ENCODE measurements around the gene DCC. TPM values are rescaled to one million over a fixed set of nuclear protein-coding genes. Genes with fewer than 3 reads are reported as not detected.

The DCC gene
- total RNA-seq, 1 experiment from 2014 or later = not detected

GRCh38 chr18:53421869-53422268 lies 1081.9 kb downstream of the DCC start:
- H2AFZ ChIP-seq (ENCODE audit: low read depth, low read length, poor library complexity, severe bottlenecking) = no peak overlapping the region
- no peak overlapping the region for H3K27ac ChIP-seq (ENCODE audit: low read depth, low read length)
- H4K20me1 ChIP-seq (ENCODE audit: insufficient read depth) = no peaks in the 10 kb centered on the region
- no peak overlapping the region for H3K4me2 ChIP-seq (ENCODE audit: low read length)
- no peaks in the 10 kb centered on the region for H3K36me3 ChIP-seq (ENCODE audit: control insufficient read depth in 1 of 2, insufficient read depth in 2 of 2, low read length in 2 of 2)
- TF ChIP-seq POLR2A (IDR thresholded peaks at IDR 0.05; ENCODE audit: borderline replicate concordance, extremely low read depth, insufficient read depth, insufficient read length) (no peak), MAX (IDR thresholded peaks at IDR 0.05) (no peak), TCF7L2 (IDR thresholded peaks at IDR 0.05; ENCODE audit: borderline replicate concordance, extremely low read depth, insufficient read depth, insufficient read length) (no peak), SRF (IDR thresholded peaks at IDR 0.05; ENCODE audit: low read depth) (no peak), SIN3A (IDR thresholded peaks at IDR 0.05; ENCODE audit: low read depth) (no peak), JUND (IDR thresholded peaks at IDR 0.05) (no peak)
- ChIA-PET POLR2A (no interaction called here), RAD21 (ENCODE audit: low non-redundant PET in 1 of 2, low total read pairs in 2 of 2, uncharacterized antibody in 2 of 2, unreplicated experiment in 2 of 2) (no interaction called here), CTCF (no interaction called here)
- intact Hi-C loops (cut with micrococcal nuclease) = no loop called here
- DNase-seq (ENCODE audit: low read depth, low spot score) (no peak), ATAC-seq (no peak)
- H3K79me2 ChIP-seq (ENCODE audit: insufficient read depth, low read length) = no peaks in the 10 kb centered on the region
- no peak overlapping the region for H3K9ac ChIP-seq (ENCODE audit: low read length)
- peaks cover 4 to 15% of the 10 kb centered on the region in 2 experiments; a peak in 2 of 4 replicates for H3K9me3 ChIP-seq (ENCODE audit: control insufficient read depth in 1 of 2, insufficient read depth in 1 of 2, low read depth in 1 of 2, low read length in 2 of 2)
- H3K4me1 ChIP-seq (ENCODE audit: control insufficient read depth in 1 of 2, insufficient read depth in 2 of 2, low read length in 2 of 2) = no peaks in the 10 kb centered on the region
- H3K4me3 ChIP-seq (replicated peaks in 1 of 2; ENCODE audit: low read depth in 1 of 2, low read length in 2 of 2) = no peak overlapping the region
- no peaks in the 10 kb centered on the region for H3K27me3 ChIP-seq (ENCODE audit: insufficient read depth, low read length)
- no peaks in the 10 kb centered on the region for H3K9me2 ChIP-seq (ENCODE audit: insufficient read depth)
- BruUV-seq (replicated peaks) = no TSS peak

GRCh38 chr18:53422896-53423295 lies 1082.9 kb downstream of the DCC start:
- ChIA-PET RAD21 (ENCODE audit: low non-redundant PET in 1 of 2, low total read pairs in 2 of 2, uncharacterized antibody in 2 of 2, unreplicated experiment in 2 of 2) (no interaction called here), CTCF (no interaction called here), POLR2A (no interaction called here)
- Histone ChIP-seq H3K9me2 (ENCODE audit: insufficient read depth) (no peaks in the 10 kb centered on the region), H3K4me3 (replicated peaks in 1 of 2; ENCODE audit: low read depth in 1 of 2, low read length in 2 of 2) (no peak overlapping the region), H3K4me2 (ENCODE audit: low read length) (no peak overlapping the region), H3K36me3 (ENCODE audit: control insufficient read depth in 1 of 2, insufficient read depth in 2 of 2, low read length in 2 of 2) (no peaks in the 10 kb centered on the region), H3K9me3 (ENCODE audit: control insufficient read depth in 1 of 2, insufficient read depth in 1 of 2, low read depth in 1 of 2, low read length in 2 of 2) (peaks cover 4 to 17% of the 10 kb centered on the region in 2 experiments; a peak in 2 of 4 replicates), H3K27ac (ENCODE audit: low read depth, low read length) (no peak overlapping the region), H3K27me3 (ENCODE audit: insufficient read depth, low read length) (no peaks in the 10 kb centered on the region), H3K4me1 (ENCODE audit: control insufficient read depth in 1 of 2, insufficient read depth in 2 of 2, low read length in 2 of 2) (no peaks in the 10 kb centered on the region), H3K79me2 (ENCODE audit: insufficient read depth, low read length) (no peaks in the 10 kb centered on the region), H3K9ac (ENCODE audit: low read length) (no peak overlapping the region), H2AFZ (ENCODE audit: low read depth, low read length, poor library complexity, severe bottlenecking) (no peak overlapping the region), H4K20me1 (ENCODE audit: insufficient read depth) (no peaks in the 10 kb centered on the region)
- no peak for ATAC-seq
- intact Hi-C loops (cut with micrococcal nuclease) = no loop called here
- no peak for DNase-seq (ENCODE audit: low read depth, low spot score)
- BruUV-seq (replicated peaks) = no TSS peak
- TF ChIP-seq EZH2 (IDR thresholded peaks at IDR 0.05) = no peak
- TF ChIP-seq ZFX (IDR thresholded peaks at IDR 0.05) = no peak
- TF ChIP-seq SRF (IDR thresholded peaks at IDR 0.05; ENCODE audit: low read depth) = no peak
- no peak for TF ChIP-seq CTCF (IDR thresholded peaks at IDR 0.05 in 2 of 3, conservative IDR thresholded peaks at IDR 0.05 in 1 of 3; ENCODE audit: borderline replicate concordance in 1 of 3, insufficient read depth in 1 of 3, low read depth in 2 of 3, low read length in 2 of 3)
- TF ChIP-seq EZH2phosphoT487 (IDR thresholded peaks at IDR 0.05; ENCODE audit: borderline replicate concordance) = no peak
- TF ChIP-seq POLR2A (IDR thresholded peaks at IDR 0.05; ENCODE audit: borderline replicate concordance, extremely low read depth, insufficient read depth, insufficient read length) = no peak
- no peak for TF ChIP-seq CEBPB (IDR thresholded peaks at IDR 0.05; ENCODE audit: low read depth)
- no peak for TF ChIP-seq FOSL1 (IDR thresholded peaks at IDR 0.05; ENCODE audit: low read depth)
- no peak for TF ChIP-seq POLR2AphosphoS5 (IDR thresholded peaks at IDR 0.05; ENCODE audit: low read depth, low read length)
- TF ChIP-seq, protein P1, sequence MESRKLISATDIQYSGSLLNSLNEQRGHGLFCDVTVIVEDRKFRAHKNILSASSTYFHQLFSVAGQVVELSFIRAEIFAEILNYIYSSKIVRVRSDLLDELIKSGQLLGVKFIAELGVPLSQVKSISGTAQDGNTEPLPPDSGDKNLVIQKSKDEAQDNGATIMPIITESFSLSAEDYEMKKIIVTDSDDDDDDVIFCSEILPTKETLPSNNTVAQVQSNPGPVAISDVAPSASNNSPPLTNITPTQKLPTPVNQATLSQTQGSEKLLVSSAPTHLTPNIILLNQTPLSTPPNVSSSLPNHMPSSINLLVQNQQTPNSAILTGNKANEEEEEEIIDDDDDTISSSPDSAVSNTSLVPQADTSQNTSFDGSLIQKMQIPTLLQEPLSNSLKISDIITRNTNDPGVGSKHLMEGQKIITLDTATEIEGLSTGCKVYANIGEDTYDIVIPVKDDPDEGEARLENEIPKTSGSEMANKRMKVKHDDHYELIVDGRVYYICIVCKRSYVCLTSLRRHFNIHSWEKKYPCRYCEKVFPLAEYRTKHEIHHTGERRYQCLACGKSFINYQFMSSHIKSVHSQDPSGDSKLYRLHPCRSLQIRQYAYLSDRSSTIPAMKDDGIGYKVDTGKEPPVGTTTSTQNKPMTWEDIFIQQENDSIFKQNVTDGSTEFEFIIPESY (IDR thresholded peaks at IDR 0.05; ENCODE audit: extremely low read depth, insufficient replicate concordance, low read length) = no peak
- no peak for TF ChIP-seq TCF7L2 (IDR thresholded peaks at IDR 0.05; ENCODE audit: borderline replicate concordance, extremely low read depth, insufficient read depth, insufficient read length)
- no peak for TF ChIP-seq CBX3 (IDR thresholded peaks at IDR 0.05; ENCODE audit: low read depth)
- TF ChIP-seq ELF1 (IDR thresholded peaks at IDR 0.05; ENCODE audit: borderline replicate concordance, low read depth) = no peak
- no peak for TF ChIP-seq JUND (IDR thresholded peaks at IDR 0.05)

Data from HCT116 (cell line).